ENCODE results near the gene GPR142.

GRCh38 chr17:74350486-74350885, 16.8 kb upstream of the GPR142 start:
- TF ChIP-seq POLR2A (IDR thresholded peaks at IDR 0.05; ENCODE audit: low read depth, low read length), result no peak
- TF ChIP-seq, protein P1, sequence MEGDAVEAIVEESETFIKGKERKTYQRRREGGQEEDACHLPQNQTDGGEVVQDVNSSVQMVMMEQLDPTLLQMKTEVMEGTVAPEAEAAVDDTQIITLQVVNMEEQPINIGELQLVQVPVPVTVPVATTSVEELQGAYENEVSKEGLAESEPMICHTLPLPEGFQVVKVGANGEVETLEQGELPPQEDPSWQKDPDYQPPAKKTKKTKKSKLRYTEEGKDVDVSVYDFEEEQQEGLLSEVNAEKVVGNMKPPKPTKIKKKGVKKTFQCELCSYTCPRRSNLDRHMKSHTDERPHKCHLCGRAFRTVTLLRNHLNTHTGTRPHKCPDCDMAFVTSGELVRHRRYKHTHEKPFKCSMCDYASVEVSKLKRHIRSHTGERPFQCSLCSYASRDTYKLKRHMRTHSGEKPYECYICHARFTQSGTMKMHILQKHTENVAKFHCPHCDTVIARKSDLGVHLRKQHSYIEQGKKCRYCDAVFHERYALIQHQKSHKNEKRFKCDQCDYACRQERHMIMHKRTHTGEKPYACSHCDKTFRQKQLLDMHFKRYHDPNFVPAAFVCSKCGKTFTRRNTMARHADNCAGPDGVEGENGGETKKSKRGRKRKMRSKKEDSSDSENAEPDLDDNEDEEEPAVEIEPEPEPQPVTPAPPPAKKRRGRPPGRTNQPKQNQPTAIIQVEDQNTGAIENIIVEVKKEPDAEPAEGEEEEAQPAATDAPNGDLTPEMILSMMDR (IDR thresholded peaks at IDR 0.05; ENCODE audit: extremely low read depth in 1 of 2, insufficient read depth in 1 of 2, low read depth in 1 of 2, low read length in 2 of 2), result no peak
- TF ChIP-seq, protein P2, sequence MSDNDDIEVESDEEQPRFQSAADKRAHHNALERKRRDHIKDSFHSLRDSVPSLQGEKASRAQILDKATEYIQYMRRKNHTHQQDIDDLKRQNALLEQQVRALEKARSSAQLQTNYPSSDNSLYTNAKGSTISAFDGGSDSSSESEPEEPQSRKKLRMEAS (IDR thresholded peaks at IDR 0.05; ENCODE audit: insufficient read depth, insufficient read length), result no peak
- TF ChIP-seq POLR2AphosphoS5 (IDR thresholded peaks at IDR 0.05; ENCODE audit: insufficient read depth, low read depth, low read length), result no peak
- no peak for TF ChIP-seq FOS (IDR thresholded peaks at IDR 0.05; ENCODE audit: borderline replicate concordance, insufficient read depth, low read length)
- no peak for TF ChIP-seq GATA2 (IDR thresholded peaks at IDR 0.05; ENCODE audit: insufficient read depth, insufficient read length, low read depth, low read length)
